GM23338 (cell line): ENCODE results near the gene ARID1B. TPM values are rescaled to one million over a fixed set of nuclear protein-coding genes. Genes with fewer than 3 reads are reported as not detected.

Experiments used
- ATAC-seq: fragments of 200-7000 bp; cut with Tn5 transposase; 3 replicates; pipeline ENCODE4 v1.9.1; 2020
- DNase-seq: peaks from one replicate; pipeline ENCODE4 v3.0.0-alpha.2; 2015; ENCODE audit warnings: low spot score
- H2AFZ ChIP-seq: fragments of 200-600 bp; sonication (generic); 2 replicates; pipeline ENCODE4 v1.8.0; 2016; ENCODE audit warnings: antibody characterized with exemption, mild to moderate bottlenecking, moderate library complexity
- H3F3A ChIP-seq: fragments of 200-600 bp; sonication (generic); replicated peaks from 2 replicates; pipeline ENCODE4 v1.8.0; 2017; ENCODE audit warnings: antibody characterized with exemption, mixed run types, low read depth
- H3K27ac ChIP-seq: fragments of 200-600 bp; sonication (generic); 2 replicates; pipeline ENCODE4 v1.6.1; 2016; ENCODE audit warnings: low read depth
- H3K27me3 ChIP-seq: fragments of 200-600 bp; sonication (generic); 2 replicates; pipeline ENCODE4 v1.8.0; 2016; ENCODE audit warnings: mild to moderate bottlenecking, mixed run types, moderate library complexity; ENCODE audit not compliant: insufficient read depth
- H3K36me3 ChIP-seq: fragments of 200-600 bp; sonication (generic); 2 replicates; pipeline ENCODE4 v1.8.0; 2016; ENCODE audit warnings: mild to moderate bottlenecking; ENCODE audit not compliant: insufficient read depth
- H3K4me1 ChIP-seq: fragments of 200-600 bp; sonication (generic); 2 replicates; pipeline ENCODE4 v1.8.0; 2016; ENCODE audit warnings: mild to moderate bottlenecking, moderate library complexity; ENCODE audit not compliant: insufficient read depth
- H3K4me2 ChIP-seq: fragments of 200-600 bp; sonication (generic); 2 replicates; pipeline ENCODE4 v1.7.1; 2017; ENCODE audit warnings: mixed run types
- H3K4me3 ChIP-seq: fragments of 200-600 bp; sonication (generic); 2 replicates; pipeline ENCODE4 v1.6.1; 2016; ENCODE audit warnings: mixed run types
- H3K79me2 ChIP-seq: fragments of 200-600 bp; sonication (generic); replicated peaks from 2 replicates; pipeline ENCODE4 v1.8.0; 2017; ENCODE audit warnings: mild to moderate bottlenecking; ENCODE audit not compliant: insufficient read depth
- H3K9me2 ChIP-seq: fragments of 200-600 bp; sonication (generic); 2 replicates; pipeline ENCODE4 v1.8.0; 2017; ENCODE audit not compliant: insufficient read depth
- H4K20me1 ChIP-seq: fragments of 200-600 bp; sonication (generic); replicated peaks from 2 replicates; pipeline ENCODE4 v1.8.0; 2017; ENCODE audit warnings: mild to moderate bottlenecking; ENCODE audit not compliant: insufficient read depth
- H3K27ac Mint-ChIP-seq: 2 replicates; pipeline ENCODE4 v1.8.0; 2020; ENCODE audit warnings: inconsistent platforms, mild to moderate bottlenecking, moderate library complexity, mixed read lengths
- H3K27me3 Mint-ChIP-seq: 3 replicates; pipeline ENCODE4 v1.8.0; 2022; ENCODE audit warnings: low read depth, mild to moderate bottlenecking, moderate library complexity, mixed read lengths, inconsistent platforms; ENCODE audit not compliant: insufficient read depth, poor library complexity
- H3K36me3 Mint-ChIP-seq: 3 replicates; pipeline ENCODE4 v1.8.0; 2021; ENCODE audit warnings: low read depth, mild to moderate bottlenecking, inconsistent platforms, moderate library complexity, mixed read lengths
- H3K4me1 Mint-ChIP-seq: 3 replicates; pipeline ENCODE4 v1.8.0; 2020; ENCODE audit warnings: mild to moderate bottlenecking, inconsistent platforms, mixed read lengths
- H3K4me3 Mint-ChIP-seq: 3 replicates; pipeline ENCODE4 v1.8.0; 2021; ENCODE audit warnings: moderate library complexity, mild to moderate bottlenecking, inconsistent platforms, mixed read lengths
- H3K9me3 Mint-ChIP-seq: 3 replicates; pipeline ENCODE4 v1.8.0; 2020; ENCODE audit warnings: moderate library complexity, mild to moderate bottlenecking, inconsistent platforms, mixed read lengths
- CREB1 ChIP-seq: fragments of 250-450 bp; sonication (Bioruptor Pico); IDR thresholded peaks from 2 replicates; pipeline ENCODE4 v1.5.0; 2020; ENCODE audit warnings: low read depth, mild to moderate bottlenecking, moderate library complexity
- CTCF ChIP-seq, 2 experiments: fragments of 200-600 bp in 1 of 2; sonication (generic) in 1 of 2; conservative IDR thresholded peaks; 2 replicates each; pipeline versions ENCODE4 v1.5.1 to v1.6.1; 2016 to 2017; ENCODE audit warnings: antibody characterized with exemption in 2 of 2, low read depth in 2 of 2, mild to moderate bottlenecking in 2 of 2, moderate library complexity in 1 of 2
- EZH2 ChIP-seq: fragments of 200-600 bp; sonication (generic); IDR thresholded peaks from one replicate; pipeline ENCODE4 v1.8.0; 2017; ENCODE audit warnings: antibody characterized with exemption, mild to moderate bottlenecking, low read depth; ENCODE audit not compliant: unreplicated experiment
- EZH2phosphoT487 ChIP-seq: fragments of 200-600 bp; sonication (generic); IDR thresholded peaks from one replicate; pipeline ENCODE4 v1.8.1; 2018; ENCODE audit warnings: antibody characterized with exemption; ENCODE audit not compliant: unreplicated experiment
- JUNB ChIP-seq: IDR thresholded peaks from one replicate; pipeline ENCODE4 v1.6.1; 2016; ENCODE audit warnings: antibody characterized with exemption; ENCODE audit not compliant: unreplicated experiment
- NANOG ChIP-seq: IDR thresholded peaks from 2 replicates; pipeline ENCODE4 v1.6.1; 2016; ENCODE audit warnings: antibody characterized with exemption, borderline replicate concordance
- POLR2AphosphoS5 ChIP-seq: IDR thresholded peaks from 2 replicates; pipeline ENCODE4 v1.6.1; 2016; ENCODE audit warnings: antibody characterized with exemption, low read depth
- REST ChIP-seq: IDR thresholded peaks from one replicate; pipeline ENCODE4 v1.6.1; 2018; ENCODE audit warnings: antibody characterized with exemption; ENCODE audit not compliant: unreplicated experiment
- STAT1 ChIP-seq: IDR thresholded peaks from one replicate; pipeline ENCODE4 v1.6.1; 2016; ENCODE audit warnings: antibody characterized with exemption; ENCODE audit not compliant: unreplicated experiment
- ZNF331 ChIP-seq: fragments of 250-450 bp; sonication (Bioruptor Pico); IDR thresholded peaks from 2 replicates; pipeline ENCODE4 v1.5.0; 2020; ENCODE audit warnings: low read depth, mild to moderate bottlenecking, moderate library complexity
- ZNF462 ChIP-seq: fragments of 250-450 bp; sonication (Bioruptor Pico); IDR thresholded peaks from 2 replicates; pipeline ENCODE4 v1.5.0; 2020; ENCODE audit warnings: mild to moderate bottlenecking, moderate library complexity
- polyA plus RNA-seq: library from polyadenylated mRNA; unstranded; fragments of >200 nt; fragmentation: Nextera tagmentation; extraction: Ambion mirVana; gene quantifications from 2 replicates; pipeline ENCODE4 v1.2.1, GENCODE V29; 2016
- total RNA-seq: library from RNA; depleted of rRNA; stranded (reverse); fragments of >200 nt; shearing (Covaris generic); gene quantifications from 2 replicates; pipeline ENCODE4 v1.2.3, GENCODE V29; 2014

The ARID1B gene
- total and polyA plus RNA-seq, 2 experiments from 2014 or later, result 59.3 to 72.2 TPM

- peaks cover 78% of the 10 kb centered on the region for H3K4me1 Mint-ChIP-seq
- Histone ChIP-seq H2AFZ (no peak overlapping the region), H3F3A (no peaks in the 10 kb centered on the region), H3K79me2 (peaks cover 93% of the 10 kb centered on the region), H3K4me1 (peaks cover 61% of the 10 kb centered on the region), H3K36me3 (no peaks in the 10 kb centered on the region), H3K4me3 (peak overlapping the region; percentile 23), H4K20me1 (peaks cover 12% of the 10 kb centered on the region), H3K4me2 (peak overlapping the region; percentile 50), H3K27ac (no peak overlapping the region), H3K9me2 (no peaks in the 10 kb centered on the region), H3K27me3 (no peaks in the 10 kb centered on the region)
- H3K27ac Mint-ChIP-seq, result peak overlapping the region; percentile 36; the same call in 1 of the 2 replicates
- DNase-seq (peak; percentile 70), ATAC-seq (peak; percentile 78)
- peaks cover 6% of the 10 kb centered on the region for H3K27me3 Mint-ChIP-seq
- TF ChIP-seq CREB1 (CRISPR knock-in tag) (no peak), ZNF462 (CRISPR knock-in tag) (no peak)
- H3K36me3 Mint-ChIP-seq, result peaks cover 7% of the 10 kb centered on the region; the same call in 2 of the 3 replicates
- peak overlapping the region; percentile 65 for H3K4me3 Mint-ChIP-seq
- H3K9me3 Mint-ChIP-seq, result no peaks in the 10 kb centered on the region
These were observed 6.8 kb downstream of the ARID1B start for GRCh38 chr6:156783958-156784357.

- Histone ChIP-seq H3K4me3 (no peak overlapping the region), H3K27me3 (no peaks in the 10 kb centered on the region), H3K4me1 (peaks cover 73% of the 10 kb centered on the region), H3K79me2 (peaks cover 100% of the 10 kb centered on the region), H4K20me1 (peaks cover 12% of the 10 kb centered on the region), H2AFZ (no peak overlapping the region), H3K4me2 (no peak overlapping the region), H3K27ac (no peak overlapping the region), H3F3A (no peaks in the 10 kb centered on the region), H3K9me2 (no peaks in the 10 kb centered on the region), H3K36me3 (no peaks in the 10 kb centered on the region)
- peaks cover 7% of the 10 kb centered on the region; the same call in 1 of the 3 replicates for H3K36me3 Mint-ChIP-seq
- H3K4me1 Mint-ChIP-seq, result peaks cover 91% of the 10 kb centered on the region
- no peak overlapping the region for H3K4me3 Mint-ChIP-seq
- ATAC-seq (no peak), DNase-seq (no peak)
- H3K27ac Mint-ChIP-seq, result no peak overlapping the region
- peaks cover 3% of the 10 kb centered on the region for H3K27me3 Mint-ChIP-seq
- no peak for TF ChIP-seq NANOG
- TF ChIP-seq REST, result no peak
- no peak for TF ChIP-seq EZH2
- no peak for TF ChIP-seq JUNB
- no peak for TF ChIP-seq STAT1
- TF ChIP-seq ZNF331 (CRISPR knock-in tag), result no peak
- no peak for TF ChIP-seq EZH2phosphoT487
- TF ChIP-seq CTCF (conservative IDR thresholded peaks at IDR 0.05; ENCODE audit: low read depth in 2 of 2), result no peak
- TF ChIP-seq POLR2AphosphoS5, result no peak
- no peaks in the 10 kb centered on the region for H3K9me3 Mint-ChIP-seq
These were observed 9.5 kb downstream of the ARID1B start for GRCh38 chr6:156786652-156787051.
